ENCODE results near the gene CDKAL1. TPM values are rescaled to one million over a fixed set of nuclear protein-coding genes. Genes with fewer than 3 reads are reported as not detected.

The CDKAL1 gene
- total RNA-seq, 2 donors from 2014 or later = 23.5 to 26.4 TPM

DNA sequence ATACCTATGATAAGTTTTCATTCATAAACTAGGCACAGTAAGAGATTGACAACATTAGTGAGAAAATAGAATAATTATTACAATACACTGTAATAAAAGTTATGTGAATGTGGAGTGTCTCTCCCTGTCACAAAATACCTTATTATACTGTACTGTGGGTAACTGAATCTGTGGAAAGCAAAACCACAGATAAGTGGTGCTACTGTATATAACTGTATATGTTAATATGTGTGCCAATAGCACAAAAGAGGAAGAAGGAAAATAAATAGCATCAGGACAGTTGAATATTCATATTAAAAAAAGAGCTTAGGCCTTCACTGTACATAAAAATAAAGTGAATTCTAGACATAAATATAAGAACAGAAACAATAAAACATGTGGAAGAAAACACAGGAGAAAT is 243.5 kb downstream of the CDKAL1 start:
- H3K27ac Mint-ChIP-seq = no peak overlapping the region
- H3K36me3 Mint-ChIP-seq (ENCODE audit: low read depth) = peaks cover 4% of the 10 kb centered on the region
- TF ChIP-seq, protein P1, sequence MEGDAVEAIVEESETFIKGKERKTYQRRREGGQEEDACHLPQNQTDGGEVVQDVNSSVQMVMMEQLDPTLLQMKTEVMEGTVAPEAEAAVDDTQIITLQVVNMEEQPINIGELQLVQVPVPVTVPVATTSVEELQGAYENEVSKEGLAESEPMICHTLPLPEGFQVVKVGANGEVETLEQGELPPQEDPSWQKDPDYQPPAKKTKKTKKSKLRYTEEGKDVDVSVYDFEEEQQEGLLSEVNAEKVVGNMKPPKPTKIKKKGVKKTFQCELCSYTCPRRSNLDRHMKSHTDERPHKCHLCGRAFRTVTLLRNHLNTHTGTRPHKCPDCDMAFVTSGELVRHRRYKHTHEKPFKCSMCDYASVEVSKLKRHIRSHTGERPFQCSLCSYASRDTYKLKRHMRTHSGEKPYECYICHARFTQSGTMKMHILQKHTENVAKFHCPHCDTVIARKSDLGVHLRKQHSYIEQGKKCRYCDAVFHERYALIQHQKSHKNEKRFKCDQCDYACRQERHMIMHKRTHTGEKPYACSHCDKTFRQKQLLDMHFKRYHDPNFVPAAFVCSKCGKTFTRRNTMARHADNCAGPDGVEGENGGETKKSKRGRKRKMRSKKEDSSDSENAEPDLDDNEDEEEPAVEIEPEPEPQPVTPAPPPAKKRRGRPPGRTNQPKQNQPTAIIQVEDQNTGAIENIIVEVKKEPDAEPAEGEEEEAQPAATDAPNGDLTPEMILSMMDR (conservative IDR thresholded peaks at IDR 0.05) = no peak
- H3K36me3 ChIP-seq (ENCODE audit: control insufficient read depth, insufficient read depth, low read length) = peaks cover 6% of the 10 kb centered on the region
- no peaks in the 10 kb centered on the region for H3K4me1 Mint-ChIP-seq
- H3K9ac ChIP-seq (ENCODE audit: extremely low read depth, low read length, poor library complexity, severe bottlenecking) = no peak overlapping the region
- no peaks in the 10 kb centered on the region for H3K27me3 ChIP-seq (ENCODE audit: control insufficient read depth, insufficient read depth, low read length, poor library complexity, severe bottlenecking)
- H3K9me3 ChIP-seq (ENCODE audit: control insufficient read depth, low read length) = no peaks in the 10 kb centered on the region
- no peak for DNase-seq
- H3K9me3 Mint-ChIP-seq = no peaks in the 10 kb centered on the region
- no peak overlapping the region for H3K4me3 ChIP-seq (ENCODE audit: low read length)
- no peaks in the 10 kb centered on the region for H3K27me3 Mint-ChIP-seq (ENCODE audit: insufficient read depth)
- no peak overlapping the region for H3K27ac ChIP-seq (ENCODE audit: low read depth, low read length)
- H3K4me1 ChIP-seq (ENCODE audit: control insufficient read depth, insufficient read depth, low read length) = no peaks in the 10 kb centered on the region
- H3K4me3 Mint-ChIP-seq = no peak overlapping the region

DNA sequence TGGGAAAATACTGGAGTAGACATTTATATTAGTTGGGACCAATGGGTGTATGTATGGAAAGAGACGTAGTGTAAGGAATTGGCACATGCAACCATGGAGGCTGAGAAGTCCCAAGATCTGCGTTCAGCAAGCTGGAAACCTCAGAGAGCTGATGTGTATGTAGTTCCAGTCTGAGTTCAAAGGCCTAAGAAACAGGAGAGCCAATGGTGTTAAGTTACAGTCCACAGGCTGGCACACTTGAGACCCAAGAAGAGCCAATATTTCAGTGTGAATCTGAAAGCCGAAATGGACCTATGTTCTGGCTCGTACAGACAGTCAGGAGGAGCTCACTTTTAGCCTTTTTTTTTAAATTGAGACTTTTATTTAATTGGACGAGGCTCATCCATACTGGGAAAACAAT is 244.2 kb downstream of the CDKAL1 start:
- Histone ChIP-seq H3K4me1 (ENCODE audit: control insufficient read depth, insufficient read depth, low read length) (no peaks in the 10 kb centered on the region), H3K36me3 (ENCODE audit: control insufficient read depth, insufficient read depth, low read length) (peaks cover 6% of the 10 kb centered on the region), H3K9me3 (ENCODE audit: control insufficient read depth, low read length) (no peaks in the 10 kb centered on the region), H3K9ac (ENCODE audit: extremely low read depth, low read length, poor library complexity, severe bottlenecking) (no peak overlapping the region), H3K4me3 (ENCODE audit: low read length) (no peak overlapping the region), H3K27ac (ENCODE audit: low read depth, low read length) (no peak overlapping the region), H3K27me3 (ENCODE audit: control insufficient read depth, insufficient read depth, low read length, poor library complexity, severe bottlenecking) (no peaks in the 10 kb centered on the region)
- Mint-ChIP-seq H3K36me3 (ENCODE audit: low read depth) (peaks cover 7% of the 10 kb centered on the region), H3K4me1 (no peaks in the 10 kb centered on the region), H3K4me3 (no peak overlapping the region), H3K9me3 (no peaks in the 10 kb centered on the region), H3K27ac (no peak overlapping the region), H3K27me3 (ENCODE audit: insufficient read depth) (no peaks in the 10 kb centered on the region)
- 88 to 94% methylated on average over 5 of the region's 5 CpGs for WGBS, 2 experiments (ENCODE audit: insufficient coverage in 1 of 2, insufficient read length in 1 of 2)
- TF ChIP-seq, protein P1 (conservative IDR thresholded peaks at IDR 0.05) = no peak
- DNase-seq = no peak

DNA sequence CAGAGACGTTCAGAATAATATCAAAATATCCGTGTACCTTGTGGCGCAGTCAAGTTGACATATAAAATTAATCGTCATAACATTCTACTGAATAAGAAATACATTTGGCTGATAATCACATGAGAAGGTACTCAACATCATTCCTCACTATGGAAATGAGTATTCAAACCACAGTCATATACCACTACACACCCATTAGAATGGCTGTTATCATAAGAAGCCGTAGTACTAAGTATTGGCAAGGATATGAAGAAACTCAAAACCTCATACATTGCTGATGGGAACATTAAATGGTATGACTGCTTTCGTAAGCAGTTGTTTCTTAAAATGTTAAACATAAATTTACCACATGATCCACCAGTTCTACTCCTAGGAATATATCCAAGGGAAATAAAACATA is 244.7 kb downstream of the CDKAL1 start:
- H3K4me1 Mint-ChIP-seq = no peaks in the 10 kb centered on the region
- H3K36me3 ChIP-seq (ENCODE audit: control insufficient read depth, insufficient read depth, low read length) = peaks cover 6% of the 10 kb centered on the region
- no peak overlapping the region for H3K27ac ChIP-seq (ENCODE audit: low read depth, low read length)
- TF ChIP-seq, protein P1 (conservative IDR thresholded peaks at IDR 0.05) = no peak
- no peak overlapping the region for H3K9ac ChIP-seq (ENCODE audit: extremely low read depth, low read length, poor library complexity, severe bottlenecking)
- no peaks in the 10 kb centered on the region for H3K27me3 Mint-ChIP-seq (ENCODE audit: insufficient read depth)
- no peaks in the 10 kb centered on the region for H3K9me3 ChIP-seq (ENCODE audit: control insufficient read depth, low read length)
- H3K4me3 Mint-ChIP-seq = no peak overlapping the region
- peaks cover 9% of the 10 kb centered on the region for H3K36me3 Mint-ChIP-seq (ENCODE audit: low read depth)
- DNase-seq = no peak
- H3K4me3 ChIP-seq (ENCODE audit: low read length) = no peak overlapping the region
- H3K27ac Mint-ChIP-seq = no peak overlapping the region
- no peaks in the 10 kb centered on the region for H3K27me3 ChIP-seq (ENCODE audit: control insufficient read depth, insufficient read depth, low read length, poor library complexity, severe bottlenecking)
- H3K9me3 Mint-ChIP-seq = no peaks in the 10 kb centered on the region
- no peaks in the 10 kb centered on the region for H3K4me1 ChIP-seq (ENCODE audit: control insufficient read depth, insufficient read depth, low read length)
- WGBS, 2 experiments (ENCODE audit: insufficient coverage in 1 of 2, insufficient read length in 1 of 2) = 97% methylated on average over 4 to 5 of the region's 6 CpGs

All from endodermal cell (in vitro differentiated cells).